PC-9 (cell line): ENCODE measurements around the gene ALDH9A1. TPM values are rescaled to one million over a fixed set of nuclear protein-coding genes. Genes with fewer than 3 reads are reported as not detected.

Source experiments
- BruUV-seq: library from RNA; stranded (reverse); fragments of 400-500 nt; replicated peaks from 2 replicates; lab custom pipeline; 2021; lab: Mats Ljungman, UMichigan
- CTCF ChIA-PET: fragments of 300-600 bp; sonication (Branson Sonifier 250); formaldehyde crosslinking; loops from one replicate; lab custom pipeline; 2022; ENCODE audit warnings: antibody characterized with exemption; lab: Charles Lee
- POLR2A ChIA-PET: fragments of 300-600 bp; sonication (Branson Sonifier 250); formaldehyde crosslinking; loops from one replicate; lab custom pipeline; 2022; ENCODE audit warnings: antibody characterized with exemption; ENCODE audit not compliant: unreplicated experiment; lab: Charles Lee
- DNase-seq, 2 experiments: peaks; one replicate each; pipeline versions ENCODE4 v3.0.0 to v3.0.0-alpha.2; 2015 to 2022; ENCODE audit warnings: mixed read lengths in 1 of 2
- H2AFZ ChIP-seq: fragments of 200-600 bp; sonication (generic); 2 replicates; pipeline ENCODE4 v1.8.1; 2017; ENCODE audit warnings: antibody characterized with exemption
- H3F3A ChIP-seq: fragments of 200-600 bp; sonication (generic); 2 replicates; pipeline ENCODE4 v1.8.1; 2017; ENCODE audit warnings: antibody characterized with exemption, mild to moderate bottlenecking, low read depth; ENCODE audit not compliant: insufficient read depth
- H3K27ac ChIP-seq: fragments of 200-600 bp; sonication (generic); 2 replicates; pipeline ENCODE4 v1.6.1; 2016; ENCODE audit warnings: mixed run types
- H3K27me3 ChIP-seq: fragments of 200-600 bp; sonication (generic); 2 replicates; pipeline ENCODE4 v1.6.1; 2016; ENCODE audit warnings: low read depth, mixed run types; ENCODE audit not compliant: insufficient read depth
- H3K36me3 ChIP-seq: fragments of 200-600 bp; sonication (generic); 2 replicates; pipeline ENCODE4 v1.6.1; 2016; ENCODE audit warnings: low read depth, mixed run types
- H3K4me1 ChIP-seq: fragments of 200-600 bp; sonication (generic); replicated peaks from 2 replicates; pipeline ENCODE4 v1.6.1; 2016; ENCODE audit warnings: mixed run types; ENCODE audit not compliant: insufficient read depth
- H3K4me2 ChIP-seq: fragments of 200-600 bp; sonication (generic); 2 replicates; pipeline ENCODE4 v1.6.1; 2017; ENCODE audit warnings: mixed run types
- H3K4me3 ChIP-seq: fragments of 200-600 bp; sonication (generic); 2 replicates; pipeline ENCODE4 v1.6.1; 2016; ENCODE audit warnings: mixed run types
- H3K79me2 ChIP-seq: fragments of 200-600 bp; sonication (generic); 2 replicates; pipeline ENCODE4 v1.6.1; 2017; ENCODE audit warnings: low read depth, mixed run types
- H3K9me2 ChIP-seq: fragments of 200-600 bp; sonication (generic); 2 replicates; pipeline ENCODE4 v1.8.1; 2017; ENCODE audit warnings: mild to moderate bottlenecking; ENCODE audit not compliant: insufficient read depth
- H3K9me3 ChIP-seq: fragments of 200-600 bp; sonication (generic); 2 replicates; pipeline ENCODE4 v1.8.1; 2016; ENCODE audit warnings: low read depth; ENCODE audit not compliant: insufficient read depth
- H4K20me1 ChIP-seq: fragments of 200-600 bp; sonication (generic); 2 replicates; pipeline ENCODE4 v1.8.1; 2017; ENCODE audit not compliant: insufficient read depth
- EZH2 ChIP-seq: fragments of 200-600 bp; sonication (generic); IDR thresholded peaks from 2 replicates; pipeline ENCODE4 v1.8.0; 2017; ENCODE audit warnings: antibody characterized with exemption, low read depth
- intact Hi-C: fragments of 100-400 bp; cut with micrococcal nuclease; formaldehyde crosslinking; loops from one replicate; pipeline ENCODE4 v1.10.0; 2022; ENCODE audit not compliant: unreplicated experiment
- total RNA-seq: library from RNA; stranded (reverse); gene quantifications from 2 replicates; pipeline ENCODE4 v1.2.3, GENCODE V29; 2021
- TF ChIP-seq, protein P1 (sequence below): fragments of 200-600 bp; sonication (generic); conservative IDR thresholded peaks from 2 replicates; pipeline ENCODE4 v1.6.1; 2017; ENCODE audit warnings: mixed run types, antibody characterized with exemption, mild to moderate bottlenecking, moderate library complexity

ALDH9A1 gene
- total RNA-seq, 1 experiment from 2014 or later: 42.5 TPM

- no peaks in the 10 kb centered on the region; the same call in 1 of the 2 replicates for H3K9me3 ChIP-seq
- no peaks in the 10 kb centered on the region for H3F3A ChIP-seq
- CTCF ChIA-PET: interaction anchor here (0.6 kb wide), 1 partner anchor 19 kb away, joined by 3 read pairs; no protein-coding TSS in a partner anchor
- no TSS peak for BruUV-seq
- H3K9me2 ChIP-seq: no peaks in the 10 kb centered on the region
- no peak overlapping the region for H3K4me3 ChIP-seq
- no peak overlapping the region for H2AFZ ChIP-seq
- no peaks in the 10 kb centered on the region for H3K36me3 ChIP-seq
- no peak for DNase-seq
- TF ChIP-seq, protein P1, sequence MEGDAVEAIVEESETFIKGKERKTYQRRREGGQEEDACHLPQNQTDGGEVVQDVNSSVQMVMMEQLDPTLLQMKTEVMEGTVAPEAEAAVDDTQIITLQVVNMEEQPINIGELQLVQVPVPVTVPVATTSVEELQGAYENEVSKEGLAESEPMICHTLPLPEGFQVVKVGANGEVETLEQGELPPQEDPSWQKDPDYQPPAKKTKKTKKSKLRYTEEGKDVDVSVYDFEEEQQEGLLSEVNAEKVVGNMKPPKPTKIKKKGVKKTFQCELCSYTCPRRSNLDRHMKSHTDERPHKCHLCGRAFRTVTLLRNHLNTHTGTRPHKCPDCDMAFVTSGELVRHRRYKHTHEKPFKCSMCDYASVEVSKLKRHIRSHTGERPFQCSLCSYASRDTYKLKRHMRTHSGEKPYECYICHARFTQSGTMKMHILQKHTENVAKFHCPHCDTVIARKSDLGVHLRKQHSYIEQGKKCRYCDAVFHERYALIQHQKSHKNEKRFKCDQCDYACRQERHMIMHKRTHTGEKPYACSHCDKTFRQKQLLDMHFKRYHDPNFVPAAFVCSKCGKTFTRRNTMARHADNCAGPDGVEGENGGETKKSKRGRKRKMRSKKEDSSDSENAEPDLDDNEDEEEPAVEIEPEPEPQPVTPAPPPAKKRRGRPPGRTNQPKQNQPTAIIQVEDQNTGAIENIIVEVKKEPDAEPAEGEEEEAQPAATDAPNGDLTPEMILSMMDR: no peak
- no peak for TF ChIP-seq EZH2
- no peaks in the 10 kb centered on the region for H3K79me2 ChIP-seq
- POLR2A ChIA-PET: no interaction called here
- H3K4me2 ChIP-seq: no peak overlapping the region
- no peaks in the 10 kb centered on the region for H3K27me3 ChIP-seq
- H3K27ac ChIP-seq: no peak overlapping the region
- H4K20me1 ChIP-seq: no peaks in the 10 kb centered on the region
- no peaks in the 10 kb centered on the region for H3K4me1 ChIP-seq
- intact Hi-C loops: no loop called here
Observed at GRCh38 chr1:165616987-165617546, 81.3 kb downstream of the ALDH9A1 start.

DNA sequence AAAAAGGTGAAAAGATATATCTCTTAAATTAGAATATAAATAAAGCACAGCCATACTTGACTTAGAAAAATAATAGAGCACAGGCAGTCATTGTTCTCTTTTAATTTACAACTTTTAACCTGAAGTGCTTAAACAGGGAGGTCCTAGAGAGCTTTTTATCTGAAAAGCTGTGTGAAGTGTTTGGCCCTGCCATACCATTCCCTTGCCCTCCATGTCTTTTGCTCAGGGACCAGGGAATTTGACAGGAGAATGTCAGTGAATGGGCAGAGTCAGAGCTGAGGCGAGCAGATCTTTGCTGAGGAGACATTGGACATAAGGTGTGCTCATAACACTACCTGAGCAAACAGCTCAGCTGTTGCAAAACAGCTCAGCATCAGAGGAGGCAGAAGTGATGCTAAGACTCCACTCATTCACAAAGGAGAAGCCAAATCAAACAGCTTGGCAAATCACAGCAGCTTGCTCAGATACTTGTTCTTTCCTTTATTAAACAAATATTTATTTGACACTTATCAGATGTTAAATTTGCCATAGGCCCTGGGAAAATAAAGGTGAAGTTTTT, 82.2 kb downstream of the ALDH9A1 start:
- no peaks in the 10 kb centered on the region for H3F3A ChIP-seq
- no TSS peak for BruUV-seq
- no peak overlapping the region for H3K27ac ChIP-seq
- no peak overlapping the region for H3K4me3 ChIP-seq
- no peak for DNase-seq
- no peak overlapping the region for H3K4me2 ChIP-seq
- H3K27me3 ChIP-seq: no peaks in the 10 kb centered on the region
- intact Hi-C loops: no loop called here
- no peaks in the 10 kb centered on the region for H3K79me2 ChIP-seq
- H4K20me1 ChIP-seq: no peaks in the 10 kb centered on the region
- no peaks in the 10 kb centered on the region for H3K4me1 ChIP-seq
- POLR2A ChIA-PET: interaction anchor here (0.5 kb wide), 1 partner anchor 17 kb away, joined by 4 read pairs; no protein-coding TSS in a partner anchor
- H3K9me3 ChIP-seq: no peaks in the 10 kb centered on the region; the same call in 1 of the 2 replicates
- H3K36me3 ChIP-seq: no peaks in the 10 kb centered on the region
- H3K9me2 ChIP-seq: no peaks in the 10 kb centered on the region
- TF ChIP-seq, protein P1: no peak
- TF ChIP-seq EZH2: no peak
- no peak overlapping the region for H2AFZ ChIP-seq
- CTCF ChIA-PET: no interaction called here

Other genes with a start within 250 kb of the ALDH9A1 start
- not detected in 2 replicates for gene LRRC52, start 154.6 kb downstream of the ALDH9A1 start, total RNA-seq
- 67.2 and 90.1 TPM in 2 replicates for gene MGST3, start 67.3 kb downstream of the ALDH9A1 start, total RNA-seq
- 64.1 and 65.6 TPM in 2 replicates for gene TMCO1, start 70.3 kb upstream of the ALDH9A1 start, total RNA-seq
- gene UCK2, start 129.1 kb upstream of the ALDH9A1 start, total RNA-seq: 54.8 and 59.9 TPM in 2 replicates